HepG2 (cell line): ENCODE results near the gene TAS2R60. TPM values are rescaled to one million over a fixed set of nuclear protein-coding genes. Genes with fewer than 3 reads are reported as not detected.

ENCODE experiments used
- AHR ChIP-seq: IDR thresholded peaks from 2 replicates; pipeline ENCODE4 v1.6.1; 2018; ENCODE audit warnings: missing genetic modification reagents, missing compliant biosample characterization
- EEA1 ChIP-seq: sonication (generic); formaldehyde crosslinking; IDR thresholded peaks from 2 replicates; pipeline ENCODE4 v1.5.1; 2020; ENCODE audit warnings: mild to moderate bottlenecking, missing genetic modification reagents, borderline replicate concordance
- ETV5 ChIP-seq: IDR thresholded peaks from 2 replicates; pipeline ENCODE4 v1.6.1; 2018; ENCODE audit warnings: missing biosample characterization, missing genetic modification reagents, inconsistent platforms, borderline replicate concordance
- FOXA1 ChIP-seq, 2 experiments: fragments of 450-650 bp in 1 of 2; sonication (generic) in 1 of 2; formaldehyde crosslinking in 1 of 2; IDR thresholded peaks; 2 replicates each; pipeline versions ENCODE4 v1.4.0 to v1.6.1; 2016 to 2020; ENCODE audit warnings: missing genetic modification reagents in 1 of 2
- HIC2 ChIP-seq: sonication (generic); formaldehyde crosslinking; IDR thresholded peaks from 2 replicates; pipeline ENCODE4 v1.9.0; 2022; ENCODE audit warnings: low read depth, missing genetic modification reagents
- HNRNPUL1 ChIP-seq: fragments of 200-400 bp; formaldehyde crosslinking; IDR thresholded peaks from 2 replicates; pipeline ENCODE4 v1.6.1; 2017; ENCODE audit warnings: low read depth, mild to moderate bottlenecking, low read length, moderate library complexity
- JUND ChIP-seq: sonication (generic); formaldehyde crosslinking; IDR thresholded peaks from 2 replicates; pipeline ENCODE4 v1.8.0; 2022; ENCODE audit warnings: mild to moderate bottlenecking, missing genetic modification reagents
- MED1 ChIP-seq: sonication (generic); formaldehyde crosslinking; IDR thresholded peaks from 2 replicates; pipeline ENCODE4 v1.4.0; 2020; ENCODE audit warnings: missing genetic modification reagents
- MEIS1 ChIP-seq: sonication (generic); formaldehyde crosslinking; IDR thresholded peaks from 2 replicates; pipeline ENCODE4 v1.9.0; 2021; ENCODE audit warnings: mild to moderate bottlenecking, missing genetic modification reagents, moderate library complexity, borderline replicate concordance
- NFRKB ChIP-seq: fragments of 450-650 bp; IDR thresholded peaks from 2 replicates; pipeline ENCODE4 v1.6.1; 2017
- PHF21A ChIP-seq: sonication (generic); formaldehyde crosslinking; IDR thresholded peaks from 2 replicates; pipeline ENCODE4 v1.5.0; 2020; ENCODE audit warnings: mild to moderate bottlenecking, missing genetic modification reagents
- PRMT3 ChIP-seq: sonication (generic); formaldehyde crosslinking; IDR thresholded peaks from 2 replicates; pipeline ENCODE4 v1.8.1; 2022; ENCODE audit warnings: low read depth, mild to moderate bottlenecking, moderate library complexity, missing genetic modification reagents, borderline replicate concordance
- PRPF4 ChIP-seq: fragments of 200-400 bp; formaldehyde crosslinking; IDR thresholded peaks from 2 replicates; pipeline ENCODE4 v1.6.1; 2016; ENCODE audit warnings: low read length, low read depth; ENCODE audit not compliant: poor library complexity, severe bottlenecking
- RAD21 ChIP-seq: fragments of 450-650 bp; formaldehyde crosslinking; IDR thresholded peaks from 2 replicates; pipeline ENCODE4 v1.5.0; 2020; ENCODE audit warnings: mild to moderate bottlenecking
- SMYD3 ChIP-seq: sonication (generic); formaldehyde crosslinking; IDR thresholded peaks from 2 replicates; pipeline ENCODE4 v1.8.1; 2023; ENCODE audit warnings: mild to moderate bottlenecking, missing genetic modification reagents
- SNAPC2 ChIP-seq: sonication (generic); formaldehyde crosslinking; IDR thresholded peaks from 2 replicates; pipeline ENCODE4 v1.8.1; 2022; ENCODE audit warnings: mild to moderate bottlenecking, missing genetic modification reagents
- SNRNP70 ChIP-seq: fragments of 200-400 bp; formaldehyde crosslinking; IDR thresholded peaks from 2 replicates; pipeline ENCODE4 v1.6.1; 2017; ENCODE audit warnings: mild to moderate bottlenecking, low read depth, low read length, moderate library complexity
- SOX6 ChIP-seq, 2 experiments: fragments of 450-650 bp in 1 of 2; sonication (generic) in 1 of 2; formaldehyde crosslinking in 1 of 2; IDR thresholded peaks; 2 replicates each; pipeline versions ENCODE4 v1.4.0 to v1.6.1; 2017 to 2020; ENCODE audit warnings: antibody characterized with exemption in 1 of 2, mild to moderate bottlenecking in 1 of 2, missing genetic modification reagents in 1 of 2
- STAT6 ChIP-seq: sonication (generic); formaldehyde crosslinking; IDR thresholded peaks from 2 replicates; pipeline ENCODE4 v1.4.0; 2020; ENCODE audit warnings: missing genetic modification reagents, mild to moderate bottlenecking, borderline replicate concordance
- ZBTB39 ChIP-seq: sonication (generic); formaldehyde crosslinking; IDR thresholded peaks from 2 replicates; pipeline ENCODE4 v1.5.0; 2020; ENCODE audit warnings: missing genetic modification reagents
- ZBTB42 ChIP-seq: sonication (generic); formaldehyde crosslinking; IDR thresholded peaks from 2 replicates; pipeline ENCODE4 v1.5.0; 2020; ENCODE audit warnings: mild to moderate bottlenecking, missing genetic modification reagents
- ZNF354B ChIP-seq: sonication (generic); formaldehyde crosslinking; IDR thresholded peaks from 2 replicates; pipeline ENCODE4 v1.8.0; 2022; ENCODE audit warnings: mild to moderate bottlenecking, missing genetic modification reagents
- ZNF484 ChIP-seq: sonication (generic); formaldehyde crosslinking; IDR thresholded peaks from 2 replicates; pipeline ENCODE4 v1.5.1; 2020; ENCODE audit warnings: mild to moderate bottlenecking, low read depth, missing genetic modification reagents, borderline replicate concordance
- polyA plus RNA-seq, 8 experiments: library from polyadenylated mRNA; depleted of rRNA in 3 of 8; stranded (reverse) in 7 of 8; unstranded in 1 of 8; fragments of >200 nt; fragmentation: Illumina TruSeq in 4 of 8; extraction: Trizol in 4 of 8; gene quantifications; 2 replicates each; pipeline versions ENCODE4 v1.2.1 to v1.2.3, GENCODE V29; 2011 to 2016; ENCODE audit warnings: low read depth in 4 of 8, missing spikeins in 1 of 8, mixed read lengths in 1 of 8; ENCODE audit not compliant: insufficient read depth in 1 of 8
- total RNA-seq, 5 experiments: library from RNA; depleted of rRNA; stranded (reverse); fragments of >200 nt; fragmentation: Illumina TruSeq; extraction: Trizol; gene quantifications; 2 replicates each; pipeline ENCODE4 v1.2.3, GENCODE V29; 2016; ENCODE audit warnings: low read depth in 1 of 5

TAS2R60 gene
- total and polyA plus RNA-seq, 2 of the 13 experiments (the other 11 are each of a cell fraction or from before 2014, with no cell fraction given): not detected

- no peak for TF ChIP-seq ZBTB39
- TF ChIP-seq MED1 (CRISPR knock-in tag): peak; percentile 86
- TF ChIP-seq HIC2 (CRISPR knock-in tag): peak; percentile 53; the same call in 1 of the 2 replicates
- no peak for TF ChIP-seq HNRNPUL1
- no peak for TF ChIP-seq SNRNP70
- TF ChIP-seq AHR (CRISPR knock-in tag): no peak
- no peak for TF ChIP-seq FOXA1 (IDR thresholded peaks at IDR 0.05)
- peak; percentile 80 for TF ChIP-seq FOXA1 (CRISPR knock-in tag; IDR thresholded peaks at IDR 0.05)
- peak; percentile 73; the same call in 1 of the 2 replicates for TF ChIP-seq ETV5 (CRISPR knock-in tag)
- no peak for TF ChIP-seq EEA1 (CRISPR knock-in tag)
- no peak for TF ChIP-seq ZNF354B (CRISPR knock-in tag)
- peak; percentile 89 for TF ChIP-seq PHF21A (CRISPR knock-in tag)
- no peak for TF ChIP-seq SNAPC2 (CRISPR knock-in tag)
- no peak for TF ChIP-seq MEIS1 (CRISPR knock-in tag)
- TF ChIP-seq PRMT3 (CRISPR knock-in tag): no peak
- TF ChIP-seq NFRKB: no peak
- TF ChIP-seq PRPF4: no peak
- no peak for TF ChIP-seq RAD21 (CRISPR knock-in tag)
- TF ChIP-seq STAT6 (CRISPR knock-in tag): peak; percentile 20; the same call in 1 of the 2 replicates
- no peak for TF ChIP-seq ZNF484 (CRISPR knock-in tag)
- peak; percentile 55; the same call in 1 of the 2 replicates for TF ChIP-seq JUND
- TF ChIP-seq ZBTB42 (CRISPR knock-in tag): no peak
- no peak for TF ChIP-seq SMYD3 (CRISPR knock-in tag)
- TF ChIP-seq SOX6 (IDR thresholded peaks at IDR 0.05): no peak
- TF ChIP-seq SOX6 (CRISPR knock-in tag; IDR thresholded peaks at IDR 0.05): peak; percentile 98
Observed at GRCh38 chr7:143395187-143396149, 47.8 kb upstream of the TAS2R60 start (continued).
